HG02623 (cell line): ENCODE measurements around the gene COLEC12.

Experiments used
- ATAC-seq: cut with Tn5 transposase; IDR thresholded peaks from one replicate; pipeline ENCODE4 v1.9.1; 2021; ENCODE audit warnings: moderate library complexity; ENCODE audit not compliant: unreplicated experiment

Gene COLEC12

DNA sequence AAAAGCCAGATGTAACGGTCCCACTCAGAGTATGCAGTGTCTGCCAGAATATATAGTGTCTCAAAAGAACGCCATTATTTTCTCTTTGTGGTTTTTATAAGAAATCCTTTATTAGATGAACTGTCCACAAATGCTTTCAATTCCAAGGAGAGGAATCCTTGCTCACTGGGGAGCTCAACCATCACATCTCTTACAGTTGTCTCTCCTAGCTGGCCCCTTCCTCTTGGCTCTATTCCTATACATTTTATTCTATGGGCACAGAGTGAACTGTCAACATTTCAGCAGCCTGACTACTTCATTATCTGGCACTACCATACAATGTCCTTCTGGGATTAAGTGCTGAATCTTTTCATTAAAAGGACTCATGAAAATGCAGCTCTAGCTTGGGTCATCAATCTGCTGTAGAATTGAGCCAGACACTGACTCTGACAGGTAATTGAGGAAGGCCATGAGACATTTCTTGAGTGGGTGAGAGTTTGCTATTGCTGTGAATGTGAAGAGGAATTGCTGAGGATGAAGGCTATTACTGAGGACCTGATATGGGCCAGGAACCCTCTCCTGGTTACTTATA, 136.2 kb downstream of the COLEC12 start:
- ATAC-seq = no peak

DNA sequence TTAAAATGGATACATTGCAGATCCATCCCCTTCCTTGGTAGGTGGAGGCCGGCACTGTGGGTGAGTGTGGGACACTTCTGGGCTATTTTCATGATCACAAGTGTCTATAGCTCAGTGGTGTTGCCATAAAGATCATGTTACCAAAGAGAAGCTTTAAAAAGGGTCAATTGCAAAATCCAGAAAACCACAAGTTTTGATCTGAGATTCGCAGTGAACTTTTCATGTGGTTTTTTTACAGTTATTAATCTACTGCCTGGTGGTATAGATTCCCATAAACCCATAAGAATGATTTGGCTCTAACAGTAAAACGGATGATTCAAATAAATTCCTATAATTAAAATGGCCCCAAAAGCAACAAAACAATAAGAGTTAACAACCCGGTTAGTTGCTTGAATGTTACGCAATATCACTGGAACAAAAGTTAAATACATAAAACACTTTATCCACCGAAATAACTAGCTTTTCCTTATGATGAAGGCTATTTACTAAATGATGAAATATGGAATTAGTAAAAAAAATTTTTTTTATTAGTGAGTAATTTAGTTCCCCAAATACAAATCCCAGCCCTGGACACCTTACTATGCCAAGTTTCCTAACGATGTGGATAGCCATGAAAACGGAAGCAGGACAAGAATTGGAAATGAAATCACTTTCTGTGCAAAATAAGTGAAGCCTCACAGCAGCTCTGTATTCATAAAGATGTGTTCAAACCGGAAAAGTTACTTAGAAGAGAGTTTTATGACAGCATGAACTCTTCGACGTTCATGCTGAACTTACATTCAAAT, 137.0 kb downstream of the COLEC12 start:
- ATAC-seq = no peak

DNA sequence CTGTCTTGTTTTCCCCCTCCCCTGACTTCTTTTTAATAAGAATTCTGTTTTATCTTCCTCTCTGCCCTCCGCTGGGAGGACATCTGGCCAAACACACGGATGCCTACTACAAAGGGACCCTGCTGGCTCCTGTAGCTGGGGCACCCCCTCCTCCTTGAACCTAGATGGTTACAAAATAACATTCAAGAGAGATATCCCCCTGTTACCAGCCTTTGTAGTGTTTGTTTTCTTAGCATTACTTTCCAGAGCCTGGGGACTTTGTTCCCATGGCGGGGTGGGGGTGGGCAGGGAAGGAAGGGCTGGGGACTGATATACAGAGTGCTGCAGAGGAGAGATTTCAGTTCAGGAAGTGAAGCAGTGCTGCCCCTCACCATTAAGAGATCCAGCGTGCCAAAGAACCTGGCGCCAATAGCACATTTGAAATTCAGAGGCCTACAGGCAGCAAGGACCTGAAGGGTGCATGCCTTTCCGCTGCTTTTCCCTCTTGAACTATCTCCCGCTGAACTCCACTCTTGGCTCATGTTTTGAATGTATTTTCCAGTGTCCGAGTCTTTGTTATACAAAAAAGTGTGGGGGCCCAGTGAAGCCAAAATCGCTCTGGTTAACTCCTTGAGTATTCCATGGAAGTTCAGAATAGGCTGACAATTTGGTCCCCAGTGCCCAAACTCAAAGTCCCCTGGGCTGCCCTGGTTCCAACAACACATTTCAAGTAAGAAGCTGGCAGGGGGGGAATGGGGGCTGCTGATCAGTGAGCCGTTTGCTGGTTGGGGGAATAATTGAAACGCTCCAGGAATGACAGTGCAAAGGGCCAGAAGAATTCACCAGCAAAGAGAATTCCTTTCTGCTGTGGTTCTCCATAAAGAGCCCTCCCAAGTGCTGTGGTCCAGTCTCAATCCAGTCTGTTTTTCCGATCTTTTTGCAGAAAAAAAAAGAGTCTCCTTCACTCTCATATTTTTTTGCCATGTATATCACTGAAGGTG, 137.9 kb downstream of the COLEC12 start:
- ATAC-seq = no peak

DNA sequence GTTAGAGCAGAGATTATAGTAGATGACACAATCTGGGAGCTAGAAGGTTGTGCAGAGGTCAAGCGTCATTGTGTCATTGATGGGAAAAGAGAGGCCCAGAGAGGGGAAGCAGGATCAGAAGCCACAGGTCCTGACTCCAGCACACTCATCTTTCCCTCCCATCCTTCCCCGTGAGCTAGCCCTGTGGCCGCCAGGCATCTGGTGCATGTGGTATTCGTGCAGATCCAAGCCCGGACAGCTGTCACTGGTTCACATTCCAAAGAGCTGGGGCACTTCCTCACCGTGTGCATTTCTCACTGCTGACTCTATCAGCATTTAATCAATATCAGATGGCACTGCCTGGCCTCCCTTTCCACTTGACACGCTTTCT, 138.6 kb downstream of the COLEC12 start:
- no peak for ATAC-seq

DNA sequence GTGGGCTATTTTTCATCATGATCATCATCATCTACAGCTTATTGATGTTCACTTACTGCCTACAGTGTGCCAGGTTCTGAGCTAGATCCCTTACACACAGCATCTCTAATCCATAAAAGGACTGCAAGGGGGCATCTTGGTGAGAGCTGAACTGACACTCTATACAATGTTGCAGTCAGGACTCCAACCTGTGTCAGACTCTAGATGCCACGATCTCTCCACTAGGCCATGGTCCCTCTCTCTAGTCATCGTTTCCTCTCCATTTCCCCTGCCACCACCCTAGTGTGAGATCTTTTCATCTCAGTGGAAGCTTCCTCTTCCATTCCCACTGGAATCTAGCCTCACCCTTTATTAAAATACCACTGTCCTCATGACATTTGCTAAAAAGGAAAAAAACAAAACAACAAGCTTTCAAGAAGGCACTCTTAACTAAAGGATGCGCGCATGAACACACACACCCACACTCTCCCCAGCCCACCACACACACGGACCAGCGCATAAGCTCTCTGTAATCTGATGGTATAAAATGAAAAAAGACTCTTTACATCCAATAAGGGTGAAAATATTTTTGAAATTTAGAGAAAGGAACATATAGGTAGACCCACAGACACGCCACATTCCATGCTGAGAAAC, 139.3 kb downstream of the COLEC12 start:
- ATAC-seq = no peak

DNA sequence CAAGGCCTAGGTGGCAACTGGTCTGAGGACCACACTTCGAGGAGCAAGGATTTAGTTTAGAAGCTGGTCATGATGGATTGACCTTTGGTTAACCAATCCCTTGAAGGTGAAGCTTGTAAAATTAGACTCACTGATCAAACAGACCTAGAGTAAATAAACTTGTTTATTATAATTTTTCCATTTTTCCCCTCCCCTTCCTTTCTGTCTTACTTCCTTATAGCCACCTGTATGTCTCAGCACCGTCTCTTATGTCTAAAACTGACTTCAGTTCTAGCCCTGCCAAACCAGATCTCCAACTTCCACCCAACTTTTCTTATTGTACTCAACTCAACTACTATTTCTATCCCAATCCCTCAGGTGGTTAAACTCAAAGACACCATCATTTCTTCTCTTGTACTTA, 139.8 kb downstream of the COLEC12 start:
- ATAC-seq = no peak

DNA sequence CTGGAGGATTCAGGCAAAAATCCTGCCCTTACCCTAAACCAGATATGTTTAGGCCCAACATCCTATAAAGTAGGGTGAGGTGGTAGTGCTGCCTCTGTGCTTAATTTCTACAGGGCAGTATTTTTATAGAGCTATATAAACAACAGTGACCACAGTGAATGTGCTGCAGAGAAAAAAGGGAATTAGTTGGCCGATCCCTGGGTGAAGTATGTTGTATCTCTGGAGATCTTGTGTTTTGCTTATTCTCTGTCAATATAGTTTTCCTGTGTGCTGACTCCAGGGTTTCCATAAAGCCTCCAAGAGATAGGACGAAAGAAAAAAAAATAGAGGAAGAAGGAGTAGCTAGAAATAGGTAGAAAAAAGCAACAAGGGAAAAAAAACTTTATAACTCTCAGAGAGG, 143.7 kb downstream of the COLEC12 start:
- no peak for ATAC-seq

DNA sequence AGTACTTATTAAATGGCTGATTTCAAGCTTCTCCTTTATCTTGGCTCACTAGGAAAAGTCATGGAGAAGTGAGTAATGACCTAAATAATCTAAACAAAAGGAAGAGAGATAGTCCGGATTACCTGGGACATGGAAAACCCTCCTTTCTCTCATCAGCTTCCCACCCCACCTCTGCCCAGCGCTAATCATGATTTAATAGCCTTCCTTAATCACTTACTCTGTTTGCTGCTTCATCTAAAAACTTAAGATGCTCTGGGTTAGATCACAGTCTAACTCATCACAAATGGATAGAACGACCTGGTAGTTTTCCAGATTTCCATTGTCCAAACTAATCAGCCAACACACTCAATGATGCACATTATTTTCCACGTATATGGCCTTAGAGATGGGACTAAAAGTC, 144.8 kb downstream of the COLEC12 start:
- no peak for ATAC-seq

DNA sequence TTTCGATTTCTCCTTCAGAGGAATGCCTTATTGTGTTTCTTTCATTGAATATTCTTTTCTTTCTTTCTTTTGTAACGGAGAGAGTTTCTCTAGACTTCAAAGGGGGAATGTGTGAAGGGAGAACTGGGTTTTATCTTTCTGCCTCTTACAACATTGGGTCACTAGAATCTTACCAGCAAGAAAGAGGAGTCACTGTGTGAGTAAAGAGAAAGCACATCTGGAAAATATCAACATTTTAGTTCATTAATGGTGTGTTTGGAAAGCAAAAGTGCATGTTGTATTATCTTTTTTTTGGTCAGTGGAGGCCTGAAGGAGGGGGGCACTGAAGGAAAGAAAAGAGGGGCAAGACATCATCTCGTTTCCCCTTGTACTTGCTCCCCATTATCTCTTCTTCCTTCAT, 146.0 kb downstream of the COLEC12 start:
- ATAC-seq = no peak

DNA sequence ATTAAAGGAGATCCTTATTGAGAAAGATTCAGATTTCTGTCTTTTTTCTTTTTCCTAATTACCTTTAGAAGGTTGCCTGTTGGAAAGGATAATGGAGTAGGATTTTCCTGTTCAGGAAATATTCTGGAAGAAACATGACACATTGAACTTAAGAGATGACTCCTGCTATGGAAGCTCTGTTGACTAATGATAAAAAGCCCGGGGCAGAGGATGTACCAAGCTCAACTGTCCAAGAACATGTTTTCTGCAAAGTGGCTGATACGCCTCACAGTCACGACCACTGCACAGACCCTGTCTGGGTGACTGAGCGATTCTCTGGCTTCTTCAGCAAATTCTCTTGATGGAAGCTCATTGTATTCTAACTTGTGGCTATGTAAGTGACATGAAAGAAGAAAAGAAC, 146.5 kb downstream of the COLEC12 start:
- no peak for ATAC-seq

DNA sequence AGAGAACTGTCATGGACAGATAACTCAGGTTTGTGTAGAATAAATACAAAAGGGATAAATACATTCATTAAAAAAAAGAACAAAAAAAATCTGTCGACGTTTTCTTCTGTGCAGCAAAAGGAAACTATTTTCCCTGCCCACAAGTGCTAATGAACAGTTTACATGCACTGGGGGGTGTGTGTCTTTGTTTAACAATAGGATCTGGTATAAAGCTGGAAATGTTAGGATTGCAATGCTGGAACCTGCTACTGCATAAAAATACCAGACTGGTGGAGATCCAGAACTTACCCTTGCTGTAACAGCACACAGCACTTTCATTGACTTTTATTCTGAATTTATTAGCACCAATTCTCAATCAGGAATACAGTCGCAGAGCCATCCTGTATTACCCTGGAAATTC, 148.1 kb downstream of the COLEC12 start:
- no peak for ATAC-seq

DNA sequence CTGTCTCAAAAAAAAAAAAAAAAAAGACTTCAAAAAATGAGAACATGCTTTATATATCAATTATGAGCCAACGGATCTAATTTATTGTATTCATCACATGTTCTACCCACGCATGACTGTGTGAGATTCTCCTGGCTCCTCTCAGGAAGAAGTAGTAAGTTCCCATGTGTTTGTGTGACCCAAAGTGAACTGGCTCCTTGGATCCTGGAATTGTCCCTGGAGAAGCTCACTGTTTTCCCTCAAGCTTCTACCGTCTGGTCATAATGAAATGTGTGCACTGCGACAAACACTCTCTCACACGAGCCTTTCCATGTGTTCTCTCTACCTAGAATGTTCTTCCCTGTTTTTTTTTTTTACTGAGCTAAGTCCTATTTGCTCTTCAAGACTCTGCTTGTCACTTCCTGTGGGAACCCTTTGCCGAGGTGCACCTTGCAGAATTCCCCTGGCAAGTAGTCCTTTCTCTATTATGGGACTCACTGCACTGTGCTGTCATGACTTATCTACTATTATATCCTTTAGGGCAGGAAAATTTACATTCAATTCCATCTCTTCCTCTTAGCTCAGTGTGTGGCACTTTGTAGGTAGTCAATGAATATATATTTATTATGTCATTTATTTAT, 149.4 kb downstream of the COLEC12 start:
- no peak for ATAC-seq

DNA sequence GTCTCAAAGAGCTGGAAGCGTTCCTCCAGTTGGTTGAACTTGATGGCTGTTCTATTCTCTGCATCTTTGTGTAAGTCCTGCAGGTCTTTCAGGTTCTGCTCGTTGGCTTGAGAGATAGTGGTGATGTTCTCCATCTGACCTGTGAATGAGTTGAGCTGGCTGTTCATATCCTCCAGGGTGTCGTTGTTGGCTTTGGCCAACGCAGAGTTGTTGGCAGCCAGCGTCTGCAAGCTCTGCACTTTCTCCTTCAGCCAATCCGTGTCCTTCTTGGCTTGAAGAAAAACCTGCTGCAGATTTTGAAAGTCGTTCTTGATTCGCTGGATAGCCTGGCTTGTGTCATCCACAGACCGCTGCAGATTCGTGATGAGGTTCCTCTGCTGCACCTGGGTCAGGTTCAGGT, 153.9 kb downstream of the COLEC12 start:
- ATAC-seq = no peak

DNA sequence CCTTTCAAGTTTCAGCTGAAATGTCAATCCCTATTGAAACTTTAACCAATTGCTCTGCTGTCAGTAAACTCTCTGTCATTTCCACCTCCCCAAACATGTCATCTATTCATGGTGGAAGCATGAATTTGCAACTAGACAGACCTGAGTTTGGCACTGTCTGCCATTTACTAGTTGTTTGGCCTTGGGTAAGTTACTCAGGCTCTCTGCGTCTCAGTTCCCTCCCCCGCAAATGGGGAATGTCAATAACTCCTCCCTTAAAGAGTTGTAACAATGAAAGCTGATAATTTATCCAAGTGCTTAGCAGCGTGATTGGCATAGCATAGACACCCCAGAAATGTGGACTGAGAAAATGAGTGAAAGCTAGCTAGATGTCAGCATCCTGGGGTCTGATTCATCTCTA, 159.4 kb downstream of the COLEC12 start:
- no peak for ATAC-seq

DNA sequence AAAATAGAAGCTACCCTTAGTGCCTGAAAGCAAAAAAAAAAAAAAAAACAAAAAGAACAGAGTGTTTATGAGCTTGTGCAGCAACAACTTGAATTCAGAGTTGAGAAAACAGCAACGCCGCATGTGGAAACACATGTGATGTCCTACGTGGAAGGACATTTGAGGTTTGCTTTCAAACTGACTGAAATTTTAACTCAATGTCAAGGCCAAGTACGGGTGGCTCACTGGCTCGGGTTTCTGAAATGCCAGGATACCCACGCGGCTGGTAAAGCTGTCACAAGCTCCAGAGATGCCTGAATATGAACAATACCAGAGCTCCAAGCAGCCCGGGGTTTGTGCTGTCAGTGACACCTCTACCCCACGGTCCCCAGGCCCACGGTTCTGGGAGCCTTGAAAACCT, 160.5 kb downstream of the COLEC12 start:
- ATAC-seq = no peak

DNA sequence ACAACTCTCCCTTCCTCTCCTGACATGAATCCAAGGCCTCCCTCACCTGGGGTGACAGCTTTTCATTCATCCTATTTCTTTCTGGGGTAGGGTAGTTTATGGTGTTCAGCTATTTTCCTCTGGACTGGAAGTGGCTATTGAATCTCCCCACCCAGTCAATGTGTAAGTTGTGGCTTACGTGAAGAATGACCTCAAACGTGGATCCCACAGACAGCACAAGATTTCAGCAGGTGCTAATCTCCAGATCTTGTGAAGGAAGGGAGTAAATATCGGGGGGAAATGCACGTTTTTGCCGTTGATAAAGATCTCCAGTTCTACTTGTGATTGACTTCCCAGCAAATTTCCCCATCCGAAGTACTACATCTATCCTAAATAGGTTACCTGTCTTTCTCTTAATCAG, 161.3 kb downstream of the COLEC12 start:
- no peak for ATAC-seq

DNA sequence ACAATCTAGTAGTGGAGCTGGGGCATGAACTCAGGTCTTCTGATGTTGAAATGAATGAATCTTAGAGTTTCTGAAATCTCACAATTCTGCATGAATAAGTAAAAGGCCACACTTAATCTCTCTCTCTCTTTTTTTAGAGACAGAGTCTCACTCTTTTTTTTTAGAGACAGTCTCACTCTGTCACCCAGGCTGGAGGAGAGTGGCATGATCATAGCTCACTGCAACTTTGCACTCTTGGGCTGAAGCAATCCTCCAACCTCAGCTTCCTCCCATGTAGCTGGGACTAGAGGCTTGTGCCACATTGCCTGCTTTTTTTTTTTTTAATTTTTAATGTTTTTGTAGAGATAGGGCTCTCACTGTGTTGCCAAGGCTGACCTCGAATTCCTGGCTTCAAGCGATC, 163.8 kb downstream of the COLEC12 start:
- no peak for ATAC-seq

DNA sequence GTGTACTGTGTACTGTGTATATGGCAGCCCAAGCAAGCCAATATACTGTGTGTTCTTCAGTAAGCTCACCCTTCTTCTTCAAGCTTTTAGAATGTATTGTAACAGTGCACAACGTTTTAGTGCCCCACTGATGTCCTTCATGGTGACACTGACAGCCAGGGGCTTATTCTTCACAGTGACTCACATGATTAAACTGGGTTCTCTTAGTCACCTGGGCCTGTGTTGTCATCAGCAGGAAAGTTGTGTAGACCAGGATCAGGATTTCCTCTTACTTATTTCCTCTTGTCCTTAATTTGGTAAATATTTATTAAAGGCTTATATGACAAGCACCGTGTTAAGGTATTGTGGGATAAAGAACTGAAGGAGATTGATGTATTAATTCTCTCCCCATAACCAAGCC, 164.8 kb downstream of the COLEC12 start:
- ATAC-seq = no peak

DNA sequence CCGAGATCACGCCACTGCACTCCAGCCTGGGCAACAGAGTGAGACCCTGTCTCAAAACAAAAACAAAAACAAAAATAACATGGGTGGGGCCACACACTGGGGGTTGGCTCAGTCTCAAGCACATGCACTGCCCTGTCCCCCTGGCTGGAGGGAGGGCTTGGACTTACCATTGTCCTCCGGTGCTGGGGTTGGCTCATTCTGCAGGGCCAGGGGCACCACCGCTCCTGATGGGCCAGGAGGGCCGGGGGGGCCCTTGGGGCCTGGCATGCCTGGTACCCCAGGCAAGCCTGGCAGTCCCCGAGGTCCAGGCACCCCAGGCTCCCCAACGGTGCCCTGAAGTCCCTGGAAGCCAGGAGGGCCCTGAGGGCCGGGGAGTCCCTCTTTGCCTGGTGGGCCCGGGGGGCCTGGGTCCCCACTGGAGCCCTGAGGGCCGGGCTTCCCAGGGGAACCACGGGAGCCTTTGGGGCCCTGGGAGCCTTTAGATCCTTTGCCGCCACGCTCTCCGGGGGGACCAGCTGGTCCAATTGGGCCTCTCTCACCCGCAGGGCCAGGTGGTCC, 165.8 kb downstream of the COLEC12 start:
- ATAC-seq = no peak

DNA sequence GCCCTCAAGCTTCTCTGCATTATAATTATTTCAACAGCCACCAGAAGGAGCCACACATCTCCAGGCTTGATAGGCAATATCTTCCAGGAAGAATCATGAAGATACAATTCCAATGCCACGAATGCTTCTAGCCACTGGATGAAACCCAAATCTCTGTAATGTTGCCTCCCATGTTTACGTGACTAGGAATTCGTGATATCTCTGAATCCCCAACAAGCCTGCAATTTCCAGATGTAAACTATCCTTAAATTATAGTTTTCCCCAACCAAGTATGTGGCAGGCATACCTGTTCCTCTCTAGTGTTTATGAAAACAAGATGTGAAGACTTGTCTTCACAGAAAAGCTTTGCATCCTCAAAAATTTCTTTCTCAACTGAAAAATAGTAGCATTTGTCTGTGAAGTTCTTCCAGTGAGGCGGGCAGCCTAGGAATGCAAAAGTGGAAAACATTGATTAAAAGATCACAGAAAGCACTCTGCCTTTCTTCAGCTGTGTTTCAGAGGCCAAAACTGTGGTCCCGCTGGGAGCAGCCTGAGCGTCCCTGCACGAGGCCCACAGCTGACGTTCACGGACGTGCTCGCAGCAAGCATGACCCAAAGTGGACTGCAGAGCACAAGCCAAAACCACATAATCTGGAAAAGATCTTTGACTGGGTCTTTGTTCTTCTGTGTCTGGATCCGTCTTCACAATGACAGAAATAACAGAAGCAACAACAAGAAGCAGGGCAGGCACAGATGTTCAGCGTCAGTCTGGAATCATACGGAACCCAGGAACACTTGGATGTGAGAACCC, 167.6 kb downstream of the COLEC12 start:
- ATAC-seq = no peak
